SK-N-SH (cell line): ENCODE results near the gene AXIN1.

Experiments
- CTCF ChIP-seq: fragments of 200-600 bp; sonication (generic); IDR thresholded peaks from 2 replicates; pipeline ENCODE4 v1.6.1; 2017; ENCODE audit warnings: antibody characterized with exemption, mild to moderate bottlenecking, moderate library complexity
- EP300 ChIP-seq, 2 experiments: IDR thresholded peaks; 2 replicates each; pipeline versions ENCODE4 v1.4.0 to v1.6.1; 2012; ENCODE audit warnings: borderline replicate concordance in 1 of 2, low read depth in 1 of 2, low read length in 1 of 2
- REST ChIP-seq: IDR thresholded peaks from 2 replicates; pipeline ENCODE4 v1.6.1; 2012; ENCODE audit warnings: mild to moderate bottlenecking, low read depth, low read length, moderate library complexity

DNA sequence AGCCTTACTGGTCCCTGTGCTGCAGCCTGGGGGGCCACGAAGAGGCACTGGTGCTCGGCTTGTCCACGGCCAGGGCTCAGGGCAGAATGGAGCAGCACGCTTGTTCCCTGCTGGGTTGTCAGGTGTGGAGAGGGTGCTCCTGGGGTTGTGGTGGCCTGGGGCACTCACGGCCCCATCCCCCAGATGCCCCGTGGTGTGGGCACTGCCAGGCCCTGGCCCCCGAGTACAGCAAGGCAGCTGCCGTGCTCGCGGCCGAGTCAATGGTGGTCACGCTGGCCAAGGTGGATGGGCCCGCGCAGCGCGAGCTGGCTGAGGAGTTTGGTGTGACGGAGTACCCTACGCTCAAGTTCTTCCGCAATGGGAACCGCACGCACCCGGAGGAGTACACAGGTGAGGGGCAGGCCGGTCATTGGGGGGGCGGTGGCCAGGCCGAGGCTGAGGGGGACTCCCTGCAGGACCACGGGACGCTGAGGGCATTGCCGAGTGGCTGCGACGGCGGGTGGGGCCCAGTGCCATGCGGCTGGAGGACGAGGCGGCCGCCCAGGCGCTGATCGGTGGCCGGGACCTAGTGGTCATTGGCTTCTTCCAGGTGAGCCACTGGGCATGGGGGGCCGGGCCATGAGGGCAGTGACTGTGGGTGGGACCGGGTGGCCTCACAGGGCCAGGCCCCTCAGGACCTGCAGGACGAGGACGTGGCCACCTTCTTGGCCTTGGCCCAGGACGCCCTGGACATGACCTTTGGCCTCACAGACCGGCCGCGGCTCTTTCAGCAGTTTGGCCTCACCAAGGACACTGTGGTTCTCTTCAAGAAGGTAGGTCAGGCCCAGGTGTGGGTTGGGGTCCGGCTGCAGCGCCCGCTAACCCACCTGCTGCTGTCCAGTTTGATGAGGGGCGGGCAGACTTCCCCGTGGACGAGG, 68.1 kb downstream of the AXIN1 start:
- TF ChIP-seq REST (no peak), CTCF (no peak), EP300 (IDR thresholded peaks at IDR 0.05; ENCODE audit: borderline replicate concordance in 1 of 2, low read depth in 1 of 2, low read length in 1 of 2) (no peak)
